Trophoblast cell (in vitro differentiated cells and primary cell): ENCODE measurements around the gene PAX3.

Source experiments
- DNase-seq, 2 donors: peaks; one replicate each; pipeline ENCODE4 v3.0.0-alpha.2; 2016
- H2AFZ ChIP-seq: 2 replicates; pipeline ENCODE4 v1.6.1; 2013; ENCODE audit warnings: low read length, moderate library complexity, mild to moderate bottlenecking; ENCODE audit not compliant: insufficient read depth, poor library complexity
- H2AK5ac ChIP-seq: 2 replicates; pipeline ENCODE4 v1.6.1; 2013; ENCODE audit warnings: mild to moderate bottlenecking, low read length
- H2BK120ac ChIP-seq: 2 replicates; pipeline ENCODE4 v1.6.1; 2013; ENCODE audit warnings: low read length, mild to moderate bottlenecking, moderate library complexity; ENCODE audit not compliant: insufficient read depth, poor library complexity
- H2BK12ac ChIP-seq: 2 replicates; pipeline ENCODE4 v1.6.1; 2013; ENCODE audit warnings: mild to moderate bottlenecking, low read length, moderate library complexity
- H2BK5ac ChIP-seq: 2 replicates; pipeline ENCODE4 v1.6.1; 2013; ENCODE audit warnings: low read length, low read depth, moderate library complexity, mild to moderate bottlenecking; ENCODE audit not compliant: poor library complexity
- H3K14ac ChIP-seq: 2 replicates; pipeline ENCODE4 v1.6.1; 2013; ENCODE audit warnings: mild to moderate bottlenecking, low read length
- H3K18ac ChIP-seq: 2 replicates; pipeline ENCODE4 v1.6.1; 2013; ENCODE audit warnings: mild to moderate bottlenecking, low read length
- H3K23ac ChIP-seq: 2 replicates; pipeline ENCODE4 v1.6.1; 2013; ENCODE audit warnings: low read length
- H3K27ac ChIP-seq: 2 replicates; pipeline ENCODE4 v1.5.1; 2013; ENCODE audit warnings: low read depth, mild to moderate bottlenecking, inconsistent platforms, low read length, moderate library complexity
- H3K27me3 ChIP-seq: 2 replicates; pipeline ENCODE4 v1.6.1; 2013; ENCODE audit warnings: inconsistent platforms, mild to moderate bottlenecking, low read length, moderate library complexity; ENCODE audit not compliant: insufficient read depth
- H3K36me3 ChIP-seq, 2 experiments: 1 replicate in 1 of 2; 2 replicates in 1 of 2; pipeline ENCODE4 v1.6.1; 2013; ENCODE audit warnings: low read length in 2 of 2, mild to moderate bottlenecking in 2 of 2, moderate library complexity in 1 of 2; ENCODE audit not compliant: insufficient read depth in 2 of 2, control insufficient read depth in 1 of 2
- H3K4ac ChIP-seq: 2 replicates; pipeline ENCODE4 v1.6.1; 2013; ENCODE audit warnings: low read depth, mild to moderate bottlenecking, low read length, moderate library complexity
- H3K4me1 ChIP-seq, 2 experiments: 1 replicate in 1 of 2; 2 replicates in 1 of 2; pipeline ENCODE4 v1.6.1; 2013; ENCODE audit warnings: low read length in 2 of 2, mild to moderate bottlenecking in 2 of 2, moderate library complexity in 1 of 2; ENCODE audit not compliant: insufficient read depth in 2 of 2, control insufficient read depth in 1 of 2
- H3K4me2 ChIP-seq: 2 replicates; pipeline ENCODE4 v1.6.1; 2013; ENCODE audit warnings: inconsistent platforms, mild to moderate bottlenecking, low read length, moderate library complexity
- H3K4me3 ChIP-seq: 2 replicates; pipeline ENCODE4 v1.5.1; 2013; ENCODE audit warnings: mild to moderate bottlenecking, low read depth, low read length, inconsistent platforms
- H3K79me1 ChIP-seq: one replicate; pipeline ENCODE4 v1.6.1; 2013; ENCODE audit warnings: low read length
- H3K79me2 ChIP-seq: 2 replicates; pipeline ENCODE4 v1.6.1; 2013; ENCODE audit warnings: low read length, mild to moderate bottlenecking; ENCODE audit not compliant: control insufficient read depth, insufficient read depth, poor library complexity
- H3K9ac ChIP-seq: 2 replicates; pipeline ENCODE4 v1.6.1; 2013; ENCODE audit warnings: mild to moderate bottlenecking, low read length
- H3K9me3 ChIP-seq: 2 replicates; pipeline ENCODE4 v1.6.1; 2013; ENCODE audit warnings: low read depth, mild to moderate bottlenecking, control low read depth, inconsistent platforms, low read length; ENCODE audit not compliant: insufficient read depth
- H4K12ac ChIP-seq: 2 replicates; pipeline ENCODE4 v1.6.1; 2013; ENCODE audit warnings: low read depth, mild to moderate bottlenecking, low read length, moderate library complexity
- H4K8ac ChIP-seq: 2 replicates; pipeline ENCODE4 v1.6.1; 2013; ENCODE audit warnings: low read depth, mild to moderate bottlenecking, low read length, moderate library complexity
- H4K91ac ChIP-seq: one replicate; pipeline ENCODE4 v1.6.1; 2013; ENCODE audit warnings: low read depth, mild to moderate bottlenecking, low read length, moderate library complexity
- WGBS: extraction: QIAGEN DNeasy Blood & Tissue Kit; methylation state at CpG from one replicate; pipeline ENCODE4 v1.1.7; 2013; ENCODE audit warnings: missing lambda C conversion rate; ENCODE audit not compliant: insufficient read length, insufficient coverage; ENCODE audit errors: extremely low coverage; 5-methylcytosine and 5-hydroxymethylcytosine counted together

Gene PAX3

DNA sequence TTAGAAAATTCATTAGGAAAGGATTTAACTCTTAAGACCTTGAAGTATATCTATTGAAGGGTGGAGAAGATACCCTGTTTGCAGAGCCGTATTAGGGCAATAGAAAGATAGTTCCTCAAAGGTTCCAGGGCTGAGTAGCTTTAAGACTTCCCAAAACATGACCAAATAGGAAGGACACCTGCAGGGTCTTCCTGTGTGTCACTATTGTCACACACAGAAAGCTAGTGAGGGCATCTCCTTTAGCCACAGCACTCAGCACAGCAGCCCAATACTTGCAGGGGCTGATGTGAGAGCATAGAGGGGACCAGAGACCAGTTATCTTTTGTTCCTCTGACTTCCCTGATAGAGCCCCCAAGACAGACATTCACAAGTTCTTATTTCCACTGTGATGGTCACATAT is 93.7 kb downstream of the PAX3 start:
- Histone ChIP-seq H2BK120ac (no peak overlapping the region), H3K14ac (no peak overlapping the region), H3K4me3 (no peak overlapping the region), H3K18ac (no peak overlapping the region), H2AFZ (no peak overlapping the region), H4K12ac (no peak overlapping the region), H4K91ac (no peak overlapping the region), H3K9me3 (peaks cover 2% of the 10 kb centered on the region), H2BK12ac (no peak overlapping the region), H3K9ac (no peak overlapping the region), H3K4me2 (no peak overlapping the region), H3K23ac (no peak overlapping the region), H3K4me1 (peaks cover 0 to 5% of the 10 kb centered on the region in 2 experiments), H3K4ac (no peak overlapping the region), H3K36me3 (no peaks in the 10 kb centered on the region), H3K79me2 (no peaks in the 10 kb centered on the region), H3K79me1 (no peaks in the 10 kb centered on the region), H2BK5ac (no peak overlapping the region), H3K27me3 (no peaks in the 10 kb centered on the region), H3K27ac (no peak overlapping the region), H2AK5ac (no peak overlapping the region), H4K8ac (no peak overlapping the region)
- WGBS = no CpG with 5 or more reads among the region's 1 CpG
- DNase-seq = no peak

DNA sequence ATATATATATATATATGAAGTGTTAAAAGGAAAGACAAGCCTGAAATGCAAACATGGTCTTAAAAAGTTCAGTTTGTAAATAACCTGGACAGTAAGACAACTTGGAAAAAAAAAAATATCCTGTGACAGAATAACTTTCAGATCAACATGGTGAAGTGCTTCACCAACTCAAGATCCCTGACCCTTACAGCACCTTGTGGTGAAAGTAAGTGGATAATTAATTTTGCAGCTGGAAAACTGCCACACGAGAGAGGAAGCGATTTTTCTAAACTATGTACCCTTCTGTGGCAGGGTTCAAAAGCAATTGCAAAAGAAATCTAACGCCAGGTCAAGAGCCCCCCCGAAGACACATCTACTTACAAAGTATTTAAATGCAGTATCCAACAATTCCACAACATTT is 95.8 kb downstream of the PAX3 start:
- H3K4me1 ChIP-seq = peaks cover 0 to 3% of the 10 kb centered on the region in 2 experiments
- no peak overlapping the region for H3K9ac ChIP-seq
- no peaks in the 10 kb centered on the region for H3K79me2 ChIP-seq
- no peak overlapping the region for H3K27ac ChIP-seq
- H3K36me3 ChIP-seq = no peaks in the 10 kb centered on the region
- H2AK5ac ChIP-seq = no peak overlapping the region
- no peak overlapping the region for H2BK120ac ChIP-seq
- WGBS = no CpG with 5 or more reads among the region's 4 CpGs
- H3K4ac ChIP-seq = no peak overlapping the region
- no peaks in the 10 kb centered on the region for H3K79me1 ChIP-seq
- H4K8ac ChIP-seq = no peak overlapping the region
- H3K4me3 ChIP-seq = no peak overlapping the region
- DNase-seq = no peak
- H3K18ac ChIP-seq = no peak overlapping the region
- H3K14ac ChIP-seq = no peak overlapping the region
- H3K9me3 ChIP-seq = peaks cover 2% of the 10 kb centered on the region
- no peak overlapping the region for H4K12ac ChIP-seq
- H4K91ac ChIP-seq = no peak overlapping the region
- H3K4me2 ChIP-seq = no peak overlapping the region
- no peak overlapping the region for H3K23ac ChIP-seq
- H3K27me3 ChIP-seq = no peaks in the 10 kb centered on the region
- H2AFZ ChIP-seq = no peak overlapping the region
- H2BK5ac ChIP-seq = no peak overlapping the region
- no peak overlapping the region for H2BK12ac ChIP-seq

DNA sequence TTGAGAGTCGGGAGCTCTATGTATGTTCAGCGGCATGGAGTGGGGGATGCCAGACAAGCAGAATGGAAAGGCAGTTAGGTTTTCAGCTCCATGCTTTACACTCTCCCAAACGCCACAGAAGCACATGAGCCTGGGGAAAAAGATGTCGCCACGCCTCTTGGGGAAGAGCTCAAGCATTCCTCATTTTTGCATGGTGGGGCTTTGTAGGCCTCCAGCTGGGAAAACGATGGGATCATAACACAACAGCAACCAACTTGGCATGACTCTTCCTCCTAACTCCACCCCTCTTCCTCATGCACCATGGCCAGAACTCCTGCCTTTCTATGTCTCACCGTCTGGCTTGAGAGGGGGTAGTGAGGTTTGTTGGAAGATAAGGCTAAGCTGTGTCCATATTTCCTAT is 102.6 kb downstream of the PAX3 start:
- Histone ChIP-seq H2BK120ac (no peak overlapping the region), H2BK12ac (no peak overlapping the region), H3K36me3 (no peaks in the 10 kb centered on the region), H2AFZ (no peak overlapping the region), H3K79me1 (no peaks in the 10 kb centered on the region), H3K4me3 (no peak overlapping the region), H3K27me3 (no peaks in the 10 kb centered on the region), H2AK5ac (no peak overlapping the region), H3K4ac (no peak overlapping the region), H3K14ac (no peak overlapping the region), H3K4me2 (no peak overlapping the region), H4K12ac (no peak overlapping the region), H3K79me2 (no peaks in the 10 kb centered on the region), H3K18ac (no peak overlapping the region), H3K27ac (no peak overlapping the region), H4K91ac (no peak overlapping the region), H3K4me1 (no peaks in the 10 kb centered on the region), H4K8ac (no peak overlapping the region), H3K9ac (no peak overlapping the region), H3K9me3 (peaks cover 1% of the 10 kb centered on the region), H2BK5ac (no peak overlapping the region), H3K23ac (no peak overlapping the region)
- WGBS = no CpG with 5 or more reads among the region's 7 CpGs
- no peak for DNase-seq

GRCh38 chr2:222194669-222195068 is 104.1 kb downstream of the PAX3 start:
- no peak for DNase-seq
- H4K8ac ChIP-seq = no peak overlapping the region
- no peak overlapping the region for H4K91ac ChIP-seq
- H2BK12ac ChIP-seq = no peak overlapping the region
- H3K4ac ChIP-seq = no peak overlapping the region
- no peaks in the 10 kb centered on the region for H3K79me2 ChIP-seq
- no CpG with 5 or more reads among the region's 5 CpGs for WGBS
- no peaks in the 10 kb centered on the region for H3K27me3 ChIP-seq
- no peak overlapping the region for H2AFZ ChIP-seq
- H2BK5ac ChIP-seq = no peak overlapping the region
- H3K36me3 ChIP-seq = no peaks in the 10 kb centered on the region
- H3K4me1 ChIP-seq = no peaks in the 10 kb centered on the region
- H3K79me1 ChIP-seq = no peaks in the 10 kb centered on the region
- no peak overlapping the region for H3K4me3 ChIP-seq
- no peak overlapping the region for H3K23ac ChIP-seq
- H3K4me2 ChIP-seq = no peak overlapping the region
- no peak overlapping the region for H2AK5ac ChIP-seq
- no peak overlapping the region for H3K18ac ChIP-seq
- H3K27ac ChIP-seq = no peak overlapping the region
- no peak overlapping the region for H4K12ac ChIP-seq
- H3K9me3 ChIP-seq = peaks cover 1% of the 10 kb centered on the region
- no peak overlapping the region for H3K14ac ChIP-seq
- no peak overlapping the region for H2BK120ac ChIP-seq
- H3K9ac ChIP-seq = no peak overlapping the region
